Astrocyte (in vitro differentiated cells and primary cell): ENCODE results near the gene ISG20L2. TPM values are rescaled to one million over a fixed set of nuclear protein-coding genes. Genes with fewer than 3 reads are reported as not detected.

Experiments used
- DNase-seq: peaks from one replicate; pipeline ENCODE4 v3.0.0-alpha.2; 2010; ENCODE audit warnings: low read depth
- FAIRE-seq: peaks from 2 replicates; lab custom pipeline; 2011; peaks lifted over from hg19 to GRCh38; lab: Jason Lieb, UNC
- H2AFZ ChIP-seq: 2 replicates; pipeline ENCODE4 v1.6.0; 2012; ENCODE audit warnings: low read depth, low read length, inconsistent platforms
- H3K27ac ChIP-seq: 2 replicates; pipeline ENCODE4 v1.5.1; 2011; ENCODE audit warnings: low read depth, low read length, inconsistent platforms
- H3K27me3 ChIP-seq: 2 replicates; pipeline ENCODE4 v1.6.0; 2011; ENCODE audit warnings: low read length, inconsistent platforms; ENCODE audit not compliant: insufficient read depth
- H3K36me3 ChIP-seq: 2 replicates; pipeline ENCODE4 v1.5.1; 2011; ENCODE audit warnings: low read length, inconsistent platforms; ENCODE audit not compliant: insufficient read depth
- H3K4me1 ChIP-seq: 2 replicates; pipeline ENCODE4 v1.5.1; 2011; ENCODE audit warnings: low read length, inconsistent platforms; ENCODE audit not compliant: insufficient read depth
- H3K4me2 ChIP-seq: 2 replicates; pipeline ENCODE4 v1.6.0; 2012; ENCODE audit warnings: low read length, inconsistent platforms
- H3K4me3 ChIP-seq: 2 replicates; pipeline ENCODE4 v1.5.1; 2011; ENCODE audit warnings: low read depth, mild to moderate bottlenecking, low read length, inconsistent platforms; ENCODE audit not compliant: insufficient read depth
- H3K79me2 ChIP-seq: 2 replicates; pipeline ENCODE4 v1.6.0; 2012; ENCODE audit warnings: mild to moderate bottlenecking, low read length, inconsistent platforms; ENCODE audit not compliant: insufficient read depth
- H3K9ac ChIP-seq: 2 replicates; pipeline ENCODE4 v1.6.0; 2012; ENCODE audit warnings: mild to moderate bottlenecking, low read length, inconsistent platforms
- H3K9me3 ChIP-seq: 2 replicates; pipeline ENCODE4 v1.5.1; 2012; ENCODE audit warnings: low read depth, mild to moderate bottlenecking, low read length, inconsistent platforms; ENCODE audit not compliant: insufficient read depth
- H4K20me1 ChIP-seq: 2 replicates; pipeline ENCODE4 v1.6.0; 2012; ENCODE audit warnings: low read length, inconsistent platforms; ENCODE audit not compliant: insufficient read depth
- H3K27ac Mint-ChIP-seq: one replicate; pipeline ENCODE4 v1.8.0; 2021; ENCODE audit warnings: mild to moderate bottlenecking, mixed read lengths; ENCODE audit not compliant: unreplicated experiment
- H3K27me3 Mint-ChIP-seq: one replicate; pipeline ENCODE4 v1.8.0; 2021; ENCODE audit warnings: low read depth, mixed read lengths; ENCODE audit not compliant: unreplicated experiment
- H3K36me3 Mint-ChIP-seq: one replicate; pipeline ENCODE4 v1.8.0; 2021; ENCODE audit warnings: low read depth, mixed read lengths; ENCODE audit not compliant: unreplicated experiment
- H3K4me1 Mint-ChIP-seq: one replicate; pipeline ENCODE4 v1.8.0; 2021; ENCODE audit warnings: low read depth, mixed read lengths; ENCODE audit not compliant: unreplicated experiment
- H3K4me3 Mint-ChIP-seq: one replicate; pipeline ENCODE4 v1.8.0; 2021; ENCODE audit warnings: mild to moderate bottlenecking, moderate library complexity, mixed read lengths; ENCODE audit not compliant: unreplicated experiment
- H3K9me3 Mint-ChIP-seq: one replicate; pipeline ENCODE4 v1.8.0; 2021; ENCODE audit warnings: mild to moderate bottlenecking, mixed read lengths; ENCODE audit not compliant: unreplicated experiment
- EZH2 ChIP-seq: IDR thresholded peaks from 2 replicates; pipeline ENCODE4 v1.6.1; 2012; ENCODE audit warnings: mild to moderate bottlenecking, low read length, inconsistent platforms; ENCODE audit not compliant: insufficient read depth
- total RNA-seq: library from RNA; stranded (reverse); gene quantifications from 2 replicates; pipeline ENCODE4 v1.2.1, GENCODE V29; 2021
- TF ChIP-seq, protein P1 (sequence below): IDR thresholded peaks from 2 replicates; pipeline ENCODE4 v1.5.1; 2011; ENCODE audit warnings: low read depth, mild to moderate bottlenecking, inconsistent platforms, low read length, moderate library complexity; ENCODE audit not compliant: insufficient read depth

Gene ISG20L2
- total RNA-seq, 1 donor from 2014 or later: 33.4 TPM

DNA sequence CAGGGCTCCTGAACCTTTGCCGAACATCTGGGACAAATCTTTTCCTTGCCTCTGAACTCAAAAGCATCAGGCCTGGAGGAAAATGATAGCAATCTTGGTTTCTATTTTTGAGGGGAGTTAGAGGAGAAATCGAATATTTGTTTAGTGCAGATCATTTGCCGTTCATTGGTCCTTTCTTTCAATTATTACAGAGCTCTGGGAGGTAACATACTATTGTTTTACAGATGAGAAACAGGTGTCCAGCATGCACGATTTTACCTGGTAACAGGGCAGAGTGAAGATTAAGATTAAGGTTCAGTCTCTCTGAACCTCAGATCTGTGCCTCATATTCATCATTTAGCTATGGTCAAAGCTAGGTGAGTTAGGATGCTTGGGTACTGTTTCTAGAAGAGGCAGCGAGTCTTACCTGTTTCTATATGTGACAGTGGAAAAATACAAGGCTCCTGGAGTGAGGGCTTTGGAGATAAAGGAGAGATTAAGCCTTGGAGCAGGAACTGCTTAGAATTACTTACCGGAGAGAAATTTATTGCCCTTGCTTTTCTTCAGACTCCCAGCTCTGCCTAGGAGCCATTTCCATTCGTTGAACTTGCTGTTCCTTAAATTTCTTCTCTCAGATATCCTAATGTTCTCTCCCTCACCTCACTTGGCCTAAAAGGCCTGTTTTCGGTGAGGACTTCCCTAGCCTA, 40.2 kb upstream of the ISG20L2 start:
- H3K4me3 ChIP-seq: peak overlapping the region; percentile 83
- H3K27ac Mint-ChIP-seq: no peak overlapping the region
- no peaks in the 10 kb centered on the region for H3K27me3 ChIP-seq
- H3K36me3 ChIP-seq: peaks cover 3% of the 10 kb centered on the region
- FAIRE-seq (no peak), DNase-seq (no peak)
- peak overlapping the region; percentile 96 for H3K9ac ChIP-seq
- peak overlapping the region; percentile 97 for H3K4me2 ChIP-seq
- no peaks in the 10 kb centered on the region for H3K9me3 Mint-ChIP-seq
- peaks cover 71% of the 10 kb centered on the region for H3K79me2 ChIP-seq
- H3K27me3 Mint-ChIP-seq: no peaks in the 10 kb centered on the region
- H3K4me1 ChIP-seq: peaks cover 12% of the 10 kb centered on the region
- H3K9me3 ChIP-seq: no peaks in the 10 kb centered on the region
- TF ChIP-seq, protein P1, sequence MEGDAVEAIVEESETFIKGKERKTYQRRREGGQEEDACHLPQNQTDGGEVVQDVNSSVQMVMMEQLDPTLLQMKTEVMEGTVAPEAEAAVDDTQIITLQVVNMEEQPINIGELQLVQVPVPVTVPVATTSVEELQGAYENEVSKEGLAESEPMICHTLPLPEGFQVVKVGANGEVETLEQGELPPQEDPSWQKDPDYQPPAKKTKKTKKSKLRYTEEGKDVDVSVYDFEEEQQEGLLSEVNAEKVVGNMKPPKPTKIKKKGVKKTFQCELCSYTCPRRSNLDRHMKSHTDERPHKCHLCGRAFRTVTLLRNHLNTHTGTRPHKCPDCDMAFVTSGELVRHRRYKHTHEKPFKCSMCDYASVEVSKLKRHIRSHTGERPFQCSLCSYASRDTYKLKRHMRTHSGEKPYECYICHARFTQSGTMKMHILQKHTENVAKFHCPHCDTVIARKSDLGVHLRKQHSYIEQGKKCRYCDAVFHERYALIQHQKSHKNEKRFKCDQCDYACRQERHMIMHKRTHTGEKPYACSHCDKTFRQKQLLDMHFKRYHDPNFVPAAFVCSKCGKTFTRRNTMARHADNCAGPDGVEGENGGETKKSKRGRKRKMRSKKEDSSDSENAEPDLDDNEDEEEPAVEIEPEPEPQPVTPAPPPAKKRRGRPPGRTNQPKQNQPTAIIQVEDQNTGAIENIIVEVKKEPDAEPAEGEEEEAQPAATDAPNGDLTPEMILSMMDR: no peak
- no peak for TF ChIP-seq EZH2
- peaks cover 6% of the 10 kb centered on the region for H3K36me3 Mint-ChIP-seq
- peaks cover 53% of the 10 kb centered on the region for H4K20me1 ChIP-seq
- H2AFZ ChIP-seq: no peak overlapping the region
- H3K4me1 Mint-ChIP-seq: peaks cover 40% of the 10 kb centered on the region
- peak overlapping the region; percentile 90 for H3K27ac ChIP-seq
- H3K4me3 Mint-ChIP-seq: no peak overlapping the region

DNA sequence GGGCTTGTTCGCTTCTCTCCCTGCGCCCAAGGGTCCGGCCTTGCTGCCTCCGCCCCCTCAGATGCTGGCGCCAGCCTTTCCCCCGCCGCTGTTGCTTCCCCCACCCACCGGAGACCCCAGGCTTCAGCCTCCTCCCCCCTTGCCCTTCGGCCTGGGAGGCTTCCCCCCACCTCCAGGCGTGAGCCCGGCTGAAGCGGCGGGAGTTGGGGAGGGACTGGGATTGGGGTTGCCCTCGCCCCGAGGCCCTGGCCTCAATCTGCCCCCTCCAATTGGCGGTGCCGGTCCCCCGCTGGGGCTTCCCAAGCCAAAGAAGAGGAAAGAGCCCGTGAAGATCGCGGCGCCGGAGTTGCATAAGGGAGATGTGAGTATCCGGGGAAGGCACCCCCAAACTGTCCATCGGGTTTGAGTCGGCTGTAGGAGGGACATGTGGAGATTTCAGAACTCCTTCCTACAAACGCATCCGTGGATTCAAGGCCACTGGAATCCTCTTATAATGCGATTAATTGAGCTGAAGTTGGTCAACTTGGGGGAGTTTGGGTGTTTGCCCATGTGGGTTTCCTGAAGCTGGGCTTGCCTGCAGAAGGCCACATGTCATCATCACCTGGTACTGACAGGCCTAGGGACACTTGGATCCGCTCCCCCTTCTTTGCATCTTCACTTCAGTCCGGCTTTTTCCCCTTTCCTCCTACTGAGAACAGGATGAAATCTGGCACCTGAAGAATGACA, 39.5 kb upstream of the ISG20L2 start:
- H3K27me3 ChIP-seq: no peaks in the 10 kb centered on the region
- H3K4me1 ChIP-seq: peaks cover 12% of the 10 kb centered on the region
- H3K9me3 Mint-ChIP-seq: no peaks in the 10 kb centered on the region
- FAIRE-seq: no peak
- H3K36me3 Mint-ChIP-seq: peaks cover 6% of the 10 kb centered on the region
- no peak for DNase-seq
- peaks cover 63% of the 10 kb centered on the region for H3K79me2 ChIP-seq
- no peak overlapping the region for H3K27ac Mint-ChIP-seq
- peak overlapping the region; percentile 51 for H2AFZ ChIP-seq
- no peak overlapping the region for H3K4me3 Mint-ChIP-seq
- peak overlapping the region; percentile 90 for H3K27ac ChIP-seq
- H3K4me2 ChIP-seq: peak overlapping the region; percentile 97
- peak overlapping the region; percentile 83 for H3K4me3 ChIP-seq
- peaks cover 45% of the 10 kb centered on the region for H4K20me1 ChIP-seq
- H3K27me3 Mint-ChIP-seq: no peaks in the 10 kb centered on the region
- no peak for TF ChIP-seq EZH2
- TF ChIP-seq, protein P1: no peak
- peaks cover 33% of the 10 kb centered on the region for H3K4me1 Mint-ChIP-seq
- H3K9ac ChIP-seq: peak overlapping the region; percentile 96
- peaks cover 3% of the 10 kb centered on the region for H3K36me3 ChIP-seq
- no peaks in the 10 kb centered on the region for H3K9me3 ChIP-seq
